HG03342 (cell line): ENCODE results near the gene REM1.

ENCODE experiments used
- ATAC-seq: cut with Tn5 transposase; IDR thresholded peaks from one replicate; pipeline ENCODE4 v1.9.1; 2021; ENCODE audit warnings: mild to moderate bottlenecking, moderate library complexity; ENCODE audit not compliant: unreplicated experiment

The REM1 gene

DNA sequence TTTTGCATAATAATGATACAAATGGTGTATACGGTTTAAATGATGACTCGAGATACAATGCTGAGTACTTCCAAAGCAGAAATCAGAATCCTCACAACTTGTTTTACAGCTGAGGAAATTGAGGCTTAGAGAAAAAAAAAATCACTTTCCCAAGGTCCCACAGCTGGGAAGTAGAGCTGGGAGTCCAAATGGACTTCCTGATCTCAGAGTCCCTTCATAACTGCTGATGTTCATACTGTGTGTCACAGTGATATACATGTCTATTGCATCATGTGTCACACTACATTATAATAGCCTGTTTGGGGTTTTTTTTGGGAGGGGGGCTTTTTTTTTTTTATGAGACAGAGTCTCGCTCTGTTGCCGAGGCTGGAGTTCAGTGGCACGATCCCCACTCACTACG, 47.6 kb downstream of the REM1 start:
- no peak for ATAC-seq

DNA sequence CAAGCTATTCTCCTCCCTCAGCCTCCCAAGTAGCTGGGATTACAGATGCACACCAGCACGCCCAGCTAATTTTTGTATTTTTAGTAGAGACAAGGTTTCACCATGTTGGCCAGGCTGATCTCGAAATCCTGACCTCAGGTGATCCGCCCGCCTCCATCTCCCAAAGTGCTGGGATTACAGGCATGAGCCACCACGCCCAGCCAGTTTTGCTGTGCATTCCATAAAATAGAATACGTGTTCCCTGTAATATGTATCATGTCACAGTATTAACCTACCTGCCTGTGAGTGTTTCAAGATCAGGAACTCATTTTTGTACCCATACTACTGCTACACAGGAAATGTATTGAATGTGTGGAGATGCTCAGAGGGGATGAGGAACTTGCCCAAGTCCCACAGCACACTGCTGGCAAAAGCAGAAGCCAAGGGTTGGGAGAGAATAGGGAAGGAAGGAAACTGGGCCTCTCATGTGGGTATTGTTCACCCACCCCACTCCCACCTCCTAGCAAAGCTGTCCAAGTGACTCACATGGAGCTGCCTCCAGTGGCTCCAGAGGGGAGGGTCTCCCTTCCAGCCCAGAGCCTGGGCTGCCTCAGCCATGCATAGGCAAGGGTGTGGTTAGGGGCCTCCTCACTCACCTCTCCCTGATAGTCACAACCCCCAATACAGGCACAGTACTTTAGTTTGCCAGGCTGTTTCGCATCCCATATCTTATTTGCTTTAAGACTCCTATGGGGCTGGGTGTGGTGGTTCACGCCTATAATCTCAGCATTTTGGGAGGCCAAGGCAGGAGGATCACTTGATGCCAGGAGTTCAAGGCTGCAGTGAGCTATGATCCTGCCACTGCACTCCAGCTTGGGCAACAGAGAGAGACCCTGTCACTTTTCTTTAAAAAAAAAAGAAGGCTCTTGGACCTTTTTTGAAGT, 48.5 kb downstream of the REM1 start:
- no peak for ATAC-seq

- ATAC-seq = no peak
Observed at GRCh38 chr20:31527266-31527665, 52.2 kb downstream of the REM1 start.
